HG03432 (cell line): ENCODE measurements around the gene EPHB2.

ENCODE experiments used
- ATAC-seq: cut with Tn5 transposase; IDR thresholded peaks from one replicate; pipeline ENCODE4 v1.9.1; 2021; ENCODE audit warnings: mild to moderate bottlenecking, moderate library complexity; ENCODE audit not compliant: unreplicated experiment

The EPHB2 gene

DNA sequence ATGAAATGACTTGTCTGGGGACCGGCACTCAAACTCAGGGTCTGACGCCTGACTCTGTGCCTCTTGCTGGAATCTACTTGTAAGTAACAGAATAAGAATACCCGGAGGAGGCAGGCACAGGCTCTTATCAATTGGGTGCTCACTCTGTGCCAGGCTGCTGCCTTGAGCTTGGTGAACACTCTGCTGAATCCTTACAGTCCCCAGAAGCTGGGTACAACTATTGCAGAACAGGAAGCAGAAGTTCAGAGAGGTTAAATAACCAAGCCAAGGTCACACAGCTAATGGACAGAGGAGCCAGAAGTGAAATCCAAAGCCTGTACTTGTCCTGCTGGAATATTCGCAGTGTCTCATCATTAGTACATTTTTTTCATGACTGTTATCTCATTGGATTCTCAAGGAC is 86.0 kb downstream of the EPHB2 start:
- ATAC-seq, result no peak

DNA sequence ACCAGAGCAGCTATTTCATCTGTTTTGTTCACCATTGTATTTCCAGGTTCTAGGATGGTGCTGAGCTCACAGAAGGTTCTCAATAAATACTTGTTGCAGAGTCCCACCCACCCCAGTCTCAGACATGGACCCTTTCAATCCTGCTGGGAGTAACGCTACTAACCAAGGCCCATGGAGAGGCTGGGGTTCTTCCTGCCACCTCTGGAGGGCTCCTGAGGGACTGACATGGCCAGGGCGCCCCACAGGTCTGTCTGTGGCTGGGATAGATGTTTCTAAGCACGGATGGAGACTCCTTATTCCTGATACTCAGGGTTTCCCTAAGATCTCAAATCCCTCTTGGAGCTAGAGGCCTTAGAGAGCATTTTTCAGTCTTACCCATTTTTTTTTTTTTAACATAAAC is 87.4 kb downstream of the EPHB2 start:
- no peak for ATAC-seq

DNA sequence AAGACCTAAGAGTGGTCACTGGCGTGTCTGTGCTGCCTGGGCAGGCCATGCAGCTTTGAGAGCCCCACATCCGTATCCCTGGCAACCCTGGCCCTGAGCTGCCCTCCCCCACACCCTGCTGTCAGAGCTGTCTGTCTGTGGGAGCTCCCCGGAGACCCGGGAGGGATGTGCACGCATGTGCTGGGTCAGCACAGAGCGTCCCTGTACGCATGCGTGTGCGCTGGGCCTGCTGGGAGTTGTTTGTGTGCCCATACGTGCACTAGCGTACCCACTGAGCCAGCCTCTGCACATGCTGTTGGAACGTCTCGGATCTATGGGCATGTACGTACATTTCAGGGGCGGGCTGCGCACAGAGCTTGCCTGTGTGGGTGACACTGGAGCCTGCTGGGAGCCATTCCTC is 89.3 kb downstream of the EPHB2 start:
- no peak for ATAC-seq

DNA sequence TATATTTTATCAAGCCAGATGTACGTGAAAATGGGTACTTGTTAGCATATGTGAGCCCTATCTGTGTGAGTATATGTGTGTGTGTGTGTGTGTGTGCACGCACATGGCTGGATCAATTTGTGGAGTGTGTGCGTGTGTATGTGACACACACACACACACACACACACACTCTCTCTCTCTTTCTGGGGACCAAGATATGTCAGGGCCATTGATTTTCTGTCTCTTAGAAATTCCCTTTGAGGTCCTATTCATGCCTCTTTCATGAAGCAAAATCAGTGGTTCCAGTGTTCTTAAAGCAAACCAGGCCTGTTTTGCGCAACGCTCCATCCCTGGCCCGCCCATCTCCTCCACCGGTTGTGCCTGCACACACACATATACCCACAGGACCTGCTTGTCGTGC is 90.0 kb downstream of the EPHB2 start:
- ATAC-seq, result no peak

DNA sequence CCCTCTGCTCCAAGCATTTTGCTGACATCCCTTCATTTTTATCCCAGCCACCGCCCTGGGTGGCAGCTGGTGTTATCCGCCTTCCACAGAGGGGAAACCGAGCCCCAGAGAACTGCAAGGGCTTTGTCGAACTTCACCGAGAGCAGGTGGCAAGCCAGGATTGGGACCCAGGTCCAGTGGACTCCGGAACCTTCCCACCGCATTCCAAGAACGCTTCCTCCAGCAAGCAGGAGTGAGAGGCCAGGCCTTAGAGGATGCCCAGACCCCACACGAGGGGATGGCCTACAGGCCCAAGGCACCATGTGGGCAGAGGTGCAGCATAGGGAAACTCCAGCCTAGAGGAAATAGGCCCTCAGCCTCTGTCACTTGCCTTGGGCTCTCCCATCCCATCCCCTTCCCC is 90.7 kb downstream of the EPHB2 start:
- no peak for ATAC-seq

DNA sequence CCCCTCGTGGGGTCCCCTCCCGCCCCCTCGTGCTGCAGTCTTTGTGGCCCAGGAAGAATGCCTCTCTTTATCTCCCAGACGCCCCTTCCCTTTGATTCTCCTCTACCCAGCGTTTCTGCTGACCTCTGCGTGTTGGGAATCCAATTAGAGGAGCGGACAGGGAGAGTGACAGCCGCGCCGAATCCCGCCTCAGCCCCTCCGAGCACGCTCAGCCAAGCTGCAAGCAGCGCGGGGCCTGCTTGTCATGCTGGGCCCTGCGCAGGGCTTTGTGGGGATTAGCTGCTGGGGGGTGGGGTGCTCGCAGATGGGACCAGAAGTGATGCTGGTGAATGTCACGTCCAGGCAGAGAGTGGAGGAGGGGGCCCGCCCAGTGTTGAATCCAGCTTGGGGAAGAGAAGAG is 91.1 kb downstream of the EPHB2 start:
- ATAC-seq, result no peak

DNA sequence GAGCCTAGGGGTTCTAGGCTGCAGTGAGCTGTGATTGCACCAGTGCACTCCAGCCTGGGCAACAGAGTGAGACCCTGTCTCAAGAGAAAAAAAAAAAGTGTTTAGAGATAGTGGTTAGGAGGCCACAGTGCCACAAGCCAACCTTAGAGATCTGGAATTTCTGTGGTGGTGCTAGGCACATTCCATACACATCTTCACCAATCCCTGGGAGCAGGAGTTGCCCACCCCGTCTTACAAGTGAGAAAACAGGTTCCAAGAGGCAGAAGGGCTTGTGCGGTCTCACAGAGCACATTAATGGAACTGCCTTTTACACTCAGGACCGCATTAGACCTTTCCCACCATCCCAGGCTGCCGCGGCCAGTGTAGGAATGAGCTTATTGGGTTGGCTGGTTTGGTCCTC is 93.2 kb downstream of the EPHB2 start:
- ATAC-seq, result no peak

DNA sequence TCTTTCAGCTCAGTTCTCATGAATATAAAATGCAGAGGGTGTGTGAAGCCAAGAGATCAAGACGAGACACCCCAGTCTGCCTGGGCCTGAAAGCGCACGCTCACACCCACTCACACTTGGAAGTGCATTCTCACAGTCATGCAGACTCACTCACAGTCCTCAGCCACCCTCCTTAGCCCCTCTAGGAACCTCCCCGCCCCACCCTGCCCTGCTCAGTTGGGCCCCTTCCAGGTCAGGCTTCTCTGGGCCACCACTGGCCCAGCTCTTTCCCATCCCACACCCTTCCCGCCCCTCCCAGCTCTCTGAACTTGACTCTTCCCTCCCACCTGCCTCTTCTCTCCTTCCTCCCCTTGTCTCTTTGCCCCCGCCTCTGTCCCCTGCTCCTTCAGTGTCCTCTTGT is 93.8 kb downstream of the EPHB2 start:
- ATAC-seq, result no peak

DNA sequence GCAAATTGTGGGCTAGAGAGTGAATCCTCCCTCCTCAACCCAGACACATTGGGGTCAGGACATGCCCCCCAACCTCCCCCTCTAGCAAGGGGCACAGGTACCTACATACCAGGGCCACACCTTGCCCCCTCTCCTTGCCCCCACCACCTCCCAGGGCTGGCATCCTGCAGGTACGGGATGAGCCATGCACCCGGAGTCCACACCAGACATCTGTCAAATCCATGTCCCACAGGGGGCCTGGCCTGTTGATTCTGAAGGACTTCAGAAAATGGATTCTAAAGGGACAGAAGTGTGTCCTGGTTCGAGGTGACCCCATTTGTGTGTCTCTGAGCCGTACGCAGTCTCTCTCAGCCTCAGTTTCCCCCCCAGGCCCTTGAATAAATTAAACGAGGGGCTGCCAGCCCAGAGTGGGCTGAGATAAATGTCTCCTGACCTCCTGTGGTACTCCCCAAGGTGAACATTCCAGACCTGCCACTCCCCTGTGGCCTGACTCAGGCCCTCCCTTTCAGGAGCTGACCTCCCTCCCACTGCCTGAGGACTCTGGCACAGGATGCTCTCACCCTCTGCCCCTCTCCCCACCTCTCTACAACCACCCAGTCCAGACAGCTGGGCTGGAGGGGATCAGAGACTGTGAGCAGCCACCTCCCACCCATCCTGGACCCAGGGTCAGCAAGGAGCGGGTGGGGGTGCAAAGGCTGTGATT is 94.5 kb downstream of the EPHB2 start:
- no peak for ATAC-seq

DNA sequence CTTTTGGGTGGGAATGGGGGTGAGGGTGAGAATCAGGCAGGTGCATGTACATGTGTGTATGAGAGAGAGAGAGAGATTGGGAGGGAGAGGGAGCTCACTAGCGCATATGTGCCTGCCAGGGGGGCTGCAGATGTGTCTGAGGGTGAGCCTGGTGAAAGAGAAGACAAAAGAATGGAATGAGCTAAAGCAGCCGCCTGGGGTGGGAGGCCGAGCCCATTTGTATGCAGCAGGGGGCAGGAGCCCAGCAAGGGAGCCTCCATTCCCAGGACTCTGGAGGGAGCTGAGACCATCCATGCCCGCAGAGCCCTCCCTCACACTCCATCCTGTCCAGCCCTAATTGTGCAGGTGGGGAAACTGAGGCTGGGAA is 95.0 kb downstream of the EPHB2 start:
- no peak for ATAC-seq

DNA sequence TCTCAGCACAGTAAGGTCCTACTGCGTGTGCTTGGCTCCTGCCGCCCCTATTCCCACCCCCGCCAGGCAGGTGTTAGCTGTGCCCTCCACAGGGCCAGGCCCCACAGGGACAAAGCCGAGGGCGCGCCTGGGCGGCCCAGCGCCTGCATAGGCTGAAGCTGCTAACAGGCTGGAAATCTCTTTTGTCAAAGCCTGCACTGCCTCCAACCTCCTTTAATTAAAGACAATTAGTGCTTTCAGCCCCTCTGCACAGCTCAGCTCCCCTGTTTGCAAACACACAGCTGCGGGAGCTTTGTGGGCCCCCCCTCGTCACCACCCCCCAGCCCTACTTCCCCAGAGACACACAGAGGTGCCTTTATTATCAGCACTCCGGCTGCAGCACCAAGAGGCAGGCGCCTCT is 95.9 kb downstream of the EPHB2 start:
- ATAC-seq, result no peak

DNA sequence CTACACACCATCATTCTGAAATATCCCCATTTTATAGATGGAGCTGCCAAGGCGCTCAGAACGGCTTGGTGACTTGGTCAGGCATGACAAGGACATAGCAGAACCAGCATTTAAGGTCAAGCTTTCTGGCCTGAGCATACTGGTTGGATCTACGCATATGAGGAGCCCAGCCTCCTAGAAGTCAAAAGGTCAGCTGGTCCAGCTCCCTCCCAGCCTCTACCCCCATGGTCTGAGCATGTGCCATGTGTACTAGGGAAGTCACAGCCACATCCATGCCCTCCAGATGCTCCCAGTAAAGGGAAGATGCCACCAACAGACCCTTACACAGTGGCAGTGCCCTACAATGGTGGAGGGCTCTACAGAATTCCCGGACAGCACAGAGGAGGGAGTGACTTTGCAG is 96.7 kb downstream of the EPHB2 start:
- no peak for ATAC-seq

DNA sequence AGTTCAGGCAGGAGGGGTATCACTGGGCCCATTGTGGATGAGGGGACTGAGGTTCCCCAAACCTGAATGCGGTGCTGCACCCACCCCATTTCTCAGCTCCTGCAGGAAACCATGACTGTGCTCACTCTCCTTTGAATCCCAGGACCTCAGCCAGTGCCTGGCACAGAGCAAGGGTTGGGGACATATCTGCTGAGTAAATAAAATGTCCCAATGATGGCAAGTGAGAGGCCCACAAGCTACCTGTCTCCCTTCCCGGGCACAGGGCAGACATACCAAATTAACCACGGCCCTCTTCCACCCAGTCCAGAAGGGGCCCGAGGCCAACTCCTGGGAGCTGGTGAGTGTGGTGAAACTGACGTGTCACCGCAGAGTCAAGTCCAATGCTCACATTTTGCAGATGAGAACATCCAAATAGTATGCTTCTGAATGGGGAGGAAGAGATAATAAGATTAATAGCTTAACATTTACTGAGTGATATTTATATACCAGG is 97.6 kb downstream of the EPHB2 start:
- no peak for ATAC-seq

DNA sequence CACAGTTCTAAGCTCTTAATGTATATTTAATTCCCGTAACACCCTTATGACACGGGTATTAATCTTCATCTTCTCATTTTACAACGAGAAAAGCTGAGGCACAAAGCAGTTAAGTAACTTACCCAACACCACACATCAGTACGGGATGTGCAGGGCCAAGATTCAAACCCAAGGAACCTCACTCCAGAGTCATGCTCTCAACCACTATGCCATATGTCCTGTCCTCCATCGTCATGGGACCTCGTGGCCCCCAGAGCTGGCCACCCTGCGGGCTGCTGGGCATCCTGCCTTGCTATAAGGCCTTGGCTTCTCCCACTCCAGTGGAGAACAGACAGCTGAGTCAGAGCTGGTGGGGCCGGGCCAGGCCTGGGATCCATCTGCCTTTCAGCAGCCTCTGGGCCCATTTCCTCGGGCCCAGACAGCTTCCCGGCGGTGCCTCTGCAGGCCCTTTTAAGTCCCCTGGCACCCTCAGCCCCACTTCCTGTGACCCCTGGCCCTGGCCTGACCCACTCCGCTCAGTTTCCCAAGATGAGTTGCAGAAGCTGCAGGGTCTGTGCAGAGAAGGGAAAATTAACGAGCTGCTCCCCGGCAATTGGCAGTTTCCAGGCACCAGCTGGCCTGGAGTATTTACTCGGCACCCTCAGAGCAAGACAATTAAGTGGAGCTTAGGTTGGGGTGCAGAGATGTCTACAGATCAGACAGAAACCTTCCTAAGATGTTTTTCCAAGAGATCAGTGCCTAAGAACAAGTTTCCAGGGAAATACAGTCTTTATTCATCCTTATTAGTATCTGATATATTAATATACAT is 98.2 kb downstream of the EPHB2 start:
- no peak for ATAC-seq

DNA sequence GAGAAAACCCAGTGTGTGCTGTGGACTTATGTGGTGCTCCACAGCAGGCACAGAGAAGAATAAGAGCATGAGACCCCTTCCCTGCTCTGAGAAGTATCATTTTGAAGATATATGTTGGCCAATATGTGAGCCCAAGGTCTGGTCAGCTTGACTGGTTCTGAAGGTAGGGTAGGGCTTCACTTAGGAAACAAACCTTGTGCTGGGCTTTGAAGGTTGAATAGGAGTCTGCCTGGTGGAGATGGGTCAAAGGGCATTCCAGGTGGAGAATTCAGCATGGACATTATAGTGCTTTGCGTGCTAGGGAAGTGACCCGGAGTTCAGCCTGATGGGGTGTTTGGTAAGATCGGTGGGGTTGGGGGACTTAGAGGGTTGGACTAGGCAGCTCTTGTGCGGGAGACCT is 99.1 kb downstream of the EPHB2 start:
- ATAC-seq, result no peak

DNA sequence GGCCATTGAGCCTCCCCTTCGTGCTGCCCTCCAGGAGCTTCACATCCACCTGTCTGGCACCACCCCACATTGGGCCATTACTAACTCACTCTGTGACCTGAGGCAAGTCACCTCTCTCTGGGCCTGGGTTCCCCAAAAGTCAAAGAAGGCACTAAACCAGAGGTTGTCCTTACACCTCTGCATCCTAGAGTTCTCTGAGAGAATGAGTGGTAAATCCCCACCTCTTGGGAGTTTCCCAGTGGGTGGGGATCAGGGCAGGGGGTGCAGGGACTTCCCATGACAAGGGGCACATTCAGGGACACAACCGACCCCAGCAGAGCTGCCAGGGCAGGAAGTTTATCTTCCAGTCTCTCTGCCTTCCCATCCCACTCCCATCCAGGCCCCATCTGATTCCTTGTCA is 99.7 kb downstream of the EPHB2 start:
- ATAC-seq, result no peak

DNA sequence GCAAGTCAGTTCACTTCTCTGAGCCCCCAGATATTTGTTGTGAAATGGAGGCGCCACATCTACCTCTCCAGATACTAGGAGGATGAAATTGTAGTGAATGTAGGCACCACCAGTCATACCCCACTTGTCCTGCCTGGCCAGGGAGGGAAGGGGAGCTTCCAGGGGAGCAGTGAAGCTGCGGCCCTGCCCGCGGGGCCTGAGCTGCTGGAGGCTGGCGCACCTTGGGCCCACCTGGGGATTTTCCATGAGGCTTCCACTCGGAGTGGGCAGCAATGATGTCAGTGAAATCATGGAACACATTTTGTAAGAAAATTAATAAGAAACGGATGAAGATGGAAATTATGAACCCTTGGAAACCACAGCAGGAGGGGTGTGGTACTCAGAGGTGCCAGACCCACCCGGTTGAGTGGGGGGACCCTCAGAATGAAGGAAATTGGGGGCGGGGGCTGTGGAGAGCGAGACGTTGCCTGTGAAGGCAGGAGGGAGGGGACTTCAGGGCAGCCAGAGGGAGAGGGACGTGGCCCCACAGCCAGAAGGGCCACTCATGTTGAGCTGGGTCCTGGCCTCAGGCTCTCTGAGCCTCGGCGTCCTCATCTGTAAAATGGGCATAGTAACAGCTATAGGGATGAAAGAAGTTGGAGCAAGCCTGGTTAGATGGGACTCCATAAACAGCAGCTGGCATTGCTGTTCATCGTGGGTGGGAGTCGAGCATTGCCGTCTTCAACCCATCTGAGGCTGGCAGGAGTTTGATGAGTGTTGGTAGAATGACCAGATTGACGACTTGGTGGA is 101.6 kb downstream of the EPHB2 start:
- no peak for ATAC-seq

DNA sequence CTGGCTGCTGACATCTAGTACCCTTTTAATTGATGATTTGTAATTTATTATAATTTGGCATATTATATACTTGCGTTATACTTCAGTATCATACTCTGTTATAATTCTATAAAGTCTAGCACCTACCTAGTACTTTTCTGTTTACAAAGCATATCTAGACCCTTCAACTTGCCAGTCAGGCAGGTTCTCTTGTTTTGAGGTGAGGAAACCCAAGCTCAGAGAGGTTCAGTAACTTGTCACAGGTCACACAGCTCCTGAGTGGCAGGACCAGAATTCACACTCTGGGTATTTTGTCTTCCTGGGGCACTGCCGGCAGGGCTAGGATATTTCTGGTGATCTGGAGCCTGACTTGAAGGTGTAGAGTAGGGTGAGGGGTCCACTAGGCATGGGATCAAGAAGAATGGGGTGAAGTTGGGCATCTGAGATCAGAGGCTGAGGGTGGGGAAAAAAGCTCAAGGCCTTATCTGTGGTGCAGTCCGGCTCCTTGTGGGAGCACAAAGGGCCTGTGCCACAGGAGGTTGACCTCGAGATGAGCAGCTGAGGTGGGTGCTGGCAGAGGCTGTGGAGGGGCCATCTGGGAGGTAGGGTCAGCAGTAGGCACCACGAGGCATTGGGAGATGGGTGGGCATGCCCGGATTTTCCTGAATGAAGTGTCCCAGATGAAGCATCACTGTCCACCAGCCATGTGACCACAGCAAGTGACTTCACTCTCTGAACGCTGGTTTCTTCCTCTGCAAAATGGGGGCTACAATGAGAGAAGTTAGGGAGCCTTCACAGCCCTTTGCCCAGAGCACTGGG is 102.6 kb downstream of the EPHB2 start:
- ATAC-seq, result no peak

DNA sequence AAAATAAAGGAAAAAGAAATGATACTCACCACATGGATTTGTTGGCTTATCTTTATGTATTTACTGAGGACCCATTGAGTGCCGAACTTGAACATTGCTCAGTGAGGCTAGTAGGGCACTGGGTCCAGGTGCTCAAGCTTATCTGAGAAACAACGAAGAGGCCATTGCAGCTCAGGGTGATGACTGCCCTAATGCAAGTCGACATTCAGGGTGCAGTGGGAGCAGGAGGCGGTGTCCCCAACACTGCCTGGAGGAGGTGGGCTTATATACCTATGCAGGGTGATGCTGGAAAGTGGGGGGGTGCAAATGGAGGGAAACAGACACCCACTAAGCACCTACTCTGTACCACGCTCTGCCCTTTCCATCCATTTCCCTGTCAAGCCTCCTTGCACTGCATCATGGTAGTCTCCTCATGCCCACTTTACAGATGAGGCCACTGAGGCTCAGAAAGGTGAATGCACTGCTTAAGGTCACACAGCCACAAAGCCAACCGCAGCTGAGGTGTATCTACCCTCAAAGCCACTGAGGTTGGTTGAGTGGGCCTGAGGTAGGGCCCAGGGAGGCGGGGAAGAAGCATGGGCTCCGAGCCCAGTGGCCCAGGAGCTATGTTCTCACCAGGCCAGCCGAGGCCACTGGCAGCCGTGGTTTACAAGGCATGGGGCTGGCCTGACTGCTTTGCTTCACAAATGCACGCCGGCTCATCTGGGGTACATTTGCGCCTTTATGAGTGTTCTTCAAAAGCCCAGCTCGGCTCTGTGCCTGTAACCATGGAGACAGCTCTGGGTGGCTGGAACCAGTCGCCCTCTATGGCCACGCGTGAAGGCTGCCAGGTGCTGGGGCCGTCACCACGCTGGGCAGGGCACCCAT is 103.8 kb downstream of the EPHB2 start:
- no peak for ATAC-seq

DNA sequence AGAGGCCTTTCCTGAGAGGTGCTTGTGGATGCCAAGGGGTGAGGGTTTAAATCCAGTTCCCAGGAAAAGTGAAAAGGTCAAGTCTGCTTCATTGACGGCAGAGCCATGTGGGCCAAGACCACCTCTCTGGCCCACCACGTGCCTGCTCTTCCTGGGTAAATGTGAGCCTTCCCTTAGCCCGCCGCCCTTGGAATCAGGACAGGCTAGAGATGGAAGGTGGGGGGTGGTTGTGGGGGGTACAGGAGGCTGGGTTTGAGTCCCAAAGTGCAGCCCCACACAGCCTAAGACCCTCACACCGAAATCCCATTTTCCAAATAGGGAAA is 104.4 kb downstream of the EPHB2 start:
- no peak for ATAC-seq
